Measurements from ENCODE around the gene EYS.

Gene EYS

DNA sequence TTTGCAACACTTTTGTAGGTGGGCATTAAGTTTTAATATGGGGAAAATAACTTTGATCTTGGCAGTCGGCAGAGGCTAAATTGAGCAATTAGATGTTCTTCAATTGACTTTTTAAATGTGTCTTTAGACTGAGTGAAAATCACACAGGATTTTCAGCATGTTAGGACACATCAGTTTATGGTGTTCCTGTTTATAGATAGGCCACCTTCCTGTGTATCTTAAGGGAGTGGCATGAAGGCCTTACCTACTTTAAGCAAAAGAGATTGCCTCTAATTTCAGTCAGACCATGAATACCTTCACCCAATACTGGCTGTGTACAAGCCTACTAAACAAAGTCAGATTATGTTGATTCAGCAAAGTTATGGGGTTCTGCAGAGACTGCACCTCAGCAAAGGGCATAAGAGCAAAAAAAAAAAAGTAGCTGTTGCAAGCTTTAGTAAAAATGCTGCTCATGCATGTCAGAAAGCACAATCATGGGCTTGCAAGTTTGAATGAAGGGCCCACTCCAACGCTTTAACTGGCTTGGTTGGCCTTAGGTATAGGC is 1223.0 kb downstream of the EYS start:
- H3K9ac ChIP-seq: no peak overlapping the region
- TF ChIP-seq, protein P1, sequence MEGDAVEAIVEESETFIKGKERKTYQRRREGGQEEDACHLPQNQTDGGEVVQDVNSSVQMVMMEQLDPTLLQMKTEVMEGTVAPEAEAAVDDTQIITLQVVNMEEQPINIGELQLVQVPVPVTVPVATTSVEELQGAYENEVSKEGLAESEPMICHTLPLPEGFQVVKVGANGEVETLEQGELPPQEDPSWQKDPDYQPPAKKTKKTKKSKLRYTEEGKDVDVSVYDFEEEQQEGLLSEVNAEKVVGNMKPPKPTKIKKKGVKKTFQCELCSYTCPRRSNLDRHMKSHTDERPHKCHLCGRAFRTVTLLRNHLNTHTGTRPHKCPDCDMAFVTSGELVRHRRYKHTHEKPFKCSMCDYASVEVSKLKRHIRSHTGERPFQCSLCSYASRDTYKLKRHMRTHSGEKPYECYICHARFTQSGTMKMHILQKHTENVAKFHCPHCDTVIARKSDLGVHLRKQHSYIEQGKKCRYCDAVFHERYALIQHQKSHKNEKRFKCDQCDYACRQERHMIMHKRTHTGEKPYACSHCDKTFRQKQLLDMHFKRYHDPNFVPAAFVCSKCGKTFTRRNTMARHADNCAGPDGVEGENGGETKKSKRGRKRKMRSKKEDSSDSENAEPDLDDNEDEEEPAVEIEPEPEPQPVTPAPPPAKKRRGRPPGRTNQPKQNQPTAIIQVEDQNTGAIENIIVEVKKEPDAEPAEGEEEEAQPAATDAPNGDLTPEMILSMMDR (conservative IDR thresholded peaks at IDR 0.05; ENCODE audit: low read depth, low read length): no peak
- no peak overlapping the region for H3K4me2 ChIP-seq
- no peak overlapping the region for H3K4me3 ChIP-seq (IDR thresholded peaks at IDR 0.05; ENCODE audit: insufficient read depth, low read depth, low read length)
- H3K27ac ChIP-seq: no peak overlapping the region
- H3K36me3 ChIP-seq (ENCODE audit: insufficient read depth): no peaks in the 10 kb centered on the region
- no peaks in the 10 kb centered on the region for H3K79me2 ChIP-seq (ENCODE audit: insufficient read depth, low read depth)
- no peaks in the 10 kb centered on the region for H3K27me3 ChIP-seq (ENCODE audit: insufficient read depth, low read depth)
- H3K4me1 ChIP-seq (ENCODE audit: low read depth, poor library complexity, severe bottlenecking): peaks cover 16% of the 10 kb centered on the region
- H4K20me1 ChIP-seq (ENCODE audit: insufficient read depth): no peaks in the 10 kb centered on the region
- no peak overlapping the region for H2AFZ ChIP-seq (ENCODE audit: low read depth)

DNA sequence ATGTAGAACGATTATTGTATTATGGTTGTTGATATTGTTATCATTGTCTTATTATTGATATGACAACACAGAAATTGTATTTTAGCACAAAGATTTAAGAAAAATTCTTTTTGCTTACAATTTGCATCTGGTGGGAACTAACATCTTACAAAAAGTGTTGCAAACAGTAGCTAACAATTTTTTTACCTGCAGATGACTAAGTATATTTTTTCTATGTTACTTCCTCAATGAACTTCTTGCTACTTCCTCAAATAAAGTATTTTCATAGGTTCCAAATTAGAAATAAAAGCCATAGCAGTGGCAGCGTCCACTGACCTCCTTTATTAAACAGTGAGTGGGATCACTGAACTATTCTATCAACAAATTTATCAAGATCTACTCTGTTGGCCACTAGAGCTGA is 1224.4 kb downstream of the EYS start:
- Histone ChIP-seq H3K79me2 (ENCODE audit: insufficient read depth, low read depth) (no peaks in the 10 kb centered on the region), H3K27ac (no peak overlapping the region), H3K4me2 (no peak overlapping the region), H3K36me3 (ENCODE audit: insufficient read depth) (no peaks in the 10 kb centered on the region), H3K4me3 (IDR thresholded peaks at IDR 0.05; ENCODE audit: insufficient read depth, low read depth, low read length) (no peak overlapping the region), H3K27me3 (ENCODE audit: insufficient read depth, low read depth) (no peaks in the 10 kb centered on the region), H3K4me1 (ENCODE audit: low read depth, poor library complexity, severe bottlenecking) (peaks cover 16% of the 10 kb centered on the region), H3K9ac (no peak overlapping the region), H2AFZ (ENCODE audit: low read depth) (no peak overlapping the region), H4K20me1 (ENCODE audit: insufficient read depth) (no peaks in the 10 kb centered on the region)
- TF ChIP-seq, protein P1 (conservative IDR thresholded peaks at IDR 0.05; ENCODE audit: low read depth, low read length): no peak

DNA sequence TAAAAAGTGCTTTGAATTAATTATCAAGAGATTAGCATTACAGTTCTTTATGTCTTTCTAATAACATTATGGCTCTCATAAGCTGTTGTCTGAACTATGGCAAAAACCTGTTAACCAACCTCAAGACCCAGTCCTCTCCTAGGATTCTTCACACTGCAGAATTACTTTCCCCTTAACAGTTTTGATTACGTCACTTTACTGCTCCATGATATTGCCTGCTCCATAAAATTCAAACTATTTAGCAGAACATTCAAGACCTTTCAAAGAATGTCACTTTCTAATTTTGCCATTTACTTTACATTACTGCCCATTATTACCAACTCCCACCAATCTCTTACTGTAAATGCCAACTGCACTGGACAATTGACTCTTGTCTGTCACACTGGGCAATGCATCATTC is 1227.9 kb downstream of the EYS start:
- H3K79me2 ChIP-seq (ENCODE audit: insufficient read depth, low read depth): no peaks in the 10 kb centered on the region
- H3K4me2 ChIP-seq: no peak overlapping the region
- no peaks in the 10 kb centered on the region for H3K27me3 ChIP-seq (ENCODE audit: insufficient read depth, low read depth)
- H3K36me3 ChIP-seq (ENCODE audit: insufficient read depth): no peaks in the 10 kb centered on the region
- TF ChIP-seq, protein P1 (conservative IDR thresholded peaks at IDR 0.05; ENCODE audit: low read depth, low read length): no peak
- H3K9ac ChIP-seq: no peak overlapping the region
- H3K4me1 ChIP-seq (ENCODE audit: low read depth, poor library complexity, severe bottlenecking): peaks cover 6% of the 10 kb centered on the region
- H4K20me1 ChIP-seq (ENCODE audit: insufficient read depth): no peaks in the 10 kb centered on the region
- no peak overlapping the region for H3K4me3 ChIP-seq (IDR thresholded peaks at IDR 0.05; ENCODE audit: insufficient read depth, low read depth, low read length)
- H2AFZ ChIP-seq (ENCODE audit: low read depth): no peak overlapping the region
- H3K27ac ChIP-seq: no peak overlapping the region

DNA sequence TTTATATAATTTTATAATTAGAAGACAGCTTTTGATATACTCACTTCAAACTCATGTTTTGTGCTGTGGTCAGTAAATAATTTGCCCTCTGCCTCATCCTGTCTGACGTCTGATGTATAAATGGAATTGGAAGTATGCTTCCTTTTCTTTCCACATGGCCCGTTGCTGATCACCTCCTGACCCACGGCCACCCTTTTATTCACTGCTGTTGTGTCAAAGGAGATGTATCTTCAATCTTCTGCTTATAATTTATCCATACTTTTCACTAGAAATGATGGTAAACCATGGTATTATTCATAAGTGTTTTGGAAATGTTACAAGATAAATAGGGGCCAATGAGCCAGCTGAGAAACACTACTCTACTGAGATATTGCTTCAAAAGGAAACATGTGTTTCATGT is 1229.6 kb downstream of the EYS start:
- H3K9ac ChIP-seq: no peak overlapping the region
- no peak overlapping the region for H3K27ac ChIP-seq
- no peak overlapping the region for H3K4me3 ChIP-seq (IDR thresholded peaks at IDR 0.05; ENCODE audit: insufficient read depth, low read depth, low read length)
- no peaks in the 10 kb centered on the region for H3K4me1 ChIP-seq (ENCODE audit: low read depth, poor library complexity, severe bottlenecking)
- H3K79me2 ChIP-seq (ENCODE audit: insufficient read depth, low read depth): no peaks in the 10 kb centered on the region
- no peaks in the 10 kb centered on the region for H3K27me3 ChIP-seq (ENCODE audit: insufficient read depth, low read depth)
- no peak overlapping the region for H3K4me2 ChIP-seq
- H2AFZ ChIP-seq (ENCODE audit: low read depth): no peak overlapping the region
- no peaks in the 10 kb centered on the region for H3K36me3 ChIP-seq (ENCODE audit: insufficient read depth)
- no peaks in the 10 kb centered on the region for H4K20me1 ChIP-seq (ENCODE audit: insufficient read depth)
- TF ChIP-seq, protein P1 (conservative IDR thresholded peaks at IDR 0.05; ENCODE audit: low read depth, low read length): no peak
